ENCODE results near the gene SNX11.

Gene SNX11

GRCh38 chr17:48143629-48144028 is 36.1 kb downstream of the SNX11 start:
- DNase-seq = peak; percentile 39
- peak; percentile 19; the same call in 1 of the 2 replicates for TF ChIP-seq CTCF (IDR thresholded peaks at IDR 0.05; ENCODE audit: low read depth, low read length)

GRCh38 chr17:48144231-48144630 is 36.7 kb downstream of the SNX11 start:
- Histone ChIP-seq H3K27me3 (ENCODE audit: insufficient read depth, low read depth, severe bottlenecking) (no peaks in the 10 kb centered on the region), H3K4me3 (ENCODE audit: low read depth, low read length) (no peak overlapping the region), H3K27ac (peak overlapping the region; percentile 70), H3K9me3 (ENCODE audit: severe bottlenecking) (no peaks in the 10 kb centered on the region), H3K36me3 (no peaks in the 10 kb centered on the region)
- no peak for DNase-seq
- TF ChIP-seq CTCF (IDR thresholded peaks at IDR 0.05; ENCODE audit: low read depth, low read length) = no peak

More at GRCh38 chr17:48143629-48144028, 36.1 kb downstream of the SNX11 start:
- H3K27me3 ChIP-seq (ENCODE audit: insufficient read depth, low read depth, severe bottlenecking) = no peaks in the 10 kb centered on the region
- no peaks in the 10 kb centered on the region for H3K9me3 ChIP-seq (ENCODE audit: severe bottlenecking)
- peak overlapping the region; percentile 70 for H3K27ac ChIP-seq
- H3K4me3 ChIP-seq (ENCODE audit: low read depth, low read length) = peak overlapping the region; percentile 7
- H3K36me3 ChIP-seq = no peaks in the 10 kb centered on the region

- peak; percentile 89 for DNase-seq
These were observed 37.6 kb downstream of the SNX11 start for GRCh38 chr17:48144976-48145798.

GRCh38 chr17:48148029-48148770 is 40.6 kb downstream of the SNX11 start:
- no peak for TF ChIP-seq CTCF (IDR thresholded peaks at IDR 0.05; ENCODE audit: low read depth, low read length)
- DNase-seq = peak; percentile 80
- H3K27me3 ChIP-seq (ENCODE audit: insufficient read depth, low read depth, severe bottlenecking) = no peaks in the 10 kb centered on the region
- peak overlapping the region; percentile 93 for H3K27ac ChIP-seq
- no peaks in the 10 kb centered on the region for H3K36me3 ChIP-seq
- H3K4me3 ChIP-seq (ENCODE audit: low read depth, low read length) = peak overlapping the region; percentile 11
- H3K9me3 ChIP-seq (ENCODE audit: severe bottlenecking) = no peaks in the 10 kb centered on the region

More at GRCh38 chr17:48144976-48145798, 37.6 kb downstream of the SNX11 start:
- H3K9me3 ChIP-seq (ENCODE audit: severe bottlenecking) = no peaks in the 10 kb centered on the region
- no peaks in the 10 kb centered on the region for H3K27me3 ChIP-seq (ENCODE audit: insufficient read depth, low read depth, severe bottlenecking)
- H3K4me3 ChIP-seq (ENCODE audit: low read depth, low read length) = no peak overlapping the region; the same call in 1 of the 2 replicates
- peak overlapping the region; percentile 70 for H3K27ac ChIP-seq
- 0 out of 2 replicates have a peak, but pooled peaks have one; percentile 22 for TF ChIP-seq CTCF (IDR thresholded peaks at IDR 0.05; ENCODE audit: low read depth, low read length)
- no peaks in the 10 kb centered on the region for H3K36me3 ChIP-seq

GRCh38 chr17:48148854-48149786 is 41.6 kb downstream of the SNX11 start:
- H3K36me3 ChIP-seq = no peaks in the 10 kb centered on the region
- H3K4me3 ChIP-seq (ENCODE audit: low read depth, low read length) = peak overlapping the region; percentile 11
- H3K9me3 ChIP-seq (ENCODE audit: severe bottlenecking) = no peaks in the 10 kb centered on the region
- H3K27me3 ChIP-seq (ENCODE audit: insufficient read depth, low read depth, severe bottlenecking) = no peaks in the 10 kb centered on the region
- DNase-seq = peak; percentile 85
- H3K27ac ChIP-seq = peak overlapping the region; percentile 93
- TF ChIP-seq CTCF (IDR thresholded peaks at IDR 0.05; ENCODE audit: low read depth, low read length) = no peak

Data from WERI-Rb-1 (cell line).